Measurements from ENCODE around the gene PLXNB1. TPM values are rescaled to one million over a fixed set of nuclear protein-coding genes. Genes with fewer than 3 reads are reported as not detected.

PLXNB1 gene
- total and polyA plus RNA-seq, 10 of the 15 experiments (the other 5 are each of a cell fraction or from before 2014, with no cell fraction given), result 0.18 to 15.1 (median 5.3) TPM

DNA sequence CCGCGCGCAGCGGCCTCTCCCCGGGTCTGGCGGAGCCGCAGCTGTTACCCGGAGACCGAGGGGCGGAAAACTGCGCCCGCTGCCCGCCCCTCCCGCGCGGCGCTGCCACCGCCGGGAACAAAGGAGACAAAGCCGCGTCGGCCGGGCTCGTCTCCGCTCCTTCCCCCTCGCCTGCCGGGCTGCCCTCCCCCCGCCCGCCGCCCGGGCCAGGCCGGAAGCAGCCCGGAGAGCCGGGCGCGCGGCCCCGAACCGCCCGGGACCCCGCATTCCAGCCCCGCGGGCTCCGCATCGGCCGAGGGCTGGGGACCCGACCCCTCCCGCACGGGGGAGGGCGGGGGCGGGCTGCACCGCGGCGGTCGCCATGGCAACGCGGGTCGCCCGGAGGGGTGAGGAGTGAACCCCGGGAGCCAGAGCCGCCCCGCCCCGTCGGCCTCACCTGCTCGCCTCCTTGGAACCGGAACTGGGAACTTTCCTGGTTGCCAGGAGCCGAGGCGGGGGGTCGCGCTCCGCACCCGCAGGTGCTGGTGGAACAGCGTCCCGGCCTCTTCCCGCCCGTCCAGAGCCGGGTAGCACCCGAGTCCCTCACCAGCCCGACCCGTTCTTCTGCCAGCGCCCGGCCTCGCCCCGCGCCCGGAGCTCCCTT lies 448 bp downstream of the PLXNB1 start:
- peak overlapping the region; percentile 68 for H3K4me3 ChIP-seq
- in situ Hi-C loops (cut with MboI) (no loop called here), intact Hi-C loops (cut with micrococcal nuclease; ENCODE audit: unreplicated experiment) (no loop called here)
- peak overlapping the region; percentile 77 for H2AFZ ChIP-seq (ENCODE audit: control insufficient read depth, low read depth, low read length)
- ChIA-PET CTCF (interaction anchor here (2.0 kb wide), 1 partner anchor 28 kb away, joined by 9 read pairs; no protein-coding TSS in a partner anchor), SMC1A (ENCODE audit: uncharacterized antibody, unreplicated experiment) (interaction anchor here (1.2 kb wide), 1 partner anchor 29 kb away, joined by 4 read pairs; no protein-coding TSS in a partner anchor), POLR2A (no interaction called here), RAD21 (ENCODE audit: unreplicated experiment) (interaction anchor here (0.6 to 1.8 kb wide), 3 partner anchors 11 to 29 kb away, joined by 3 to 6 read pairs (median 3); partner anchors contain the start of genes CCDC51 and TMA7)
- no peaks in the 10 kb centered on the region for H3K27me3 ChIP-seq (replicated peaks in 1 of 2; ENCODE audit: control insufficient read depth in 2 of 2, insufficient read depth in 2 of 2, low read length in 1 of 2)
- H3K9ac ChIP-seq (ENCODE audit: control insufficient read depth, insufficient read depth, low read length), result peak overlapping the region; percentile 60; the same call in 1 of the 2 replicates
- ATAC-seq (peak; percentile 72), DNase-seq (ENCODE audit: low read depth, low spot score) (no peak), FAIRE-seq (no peak)
- peak overlapping the region; percentile 77 for H3K4me2 ChIP-seq (ENCODE audit: control insufficient read depth, insufficient read depth)
- H4K20me1 ChIP-seq (ENCODE audit: control insufficient read depth, insufficient read depth), result no peaks in the 10 kb centered on the region
- H3K4me1 ChIP-seq (ENCODE audit: control insufficient read depth, insufficient read depth, low read length), result peaks cover 24% of the 10 kb centered on the region
- no TSS peak for BruUV-seq (replicated peaks)
- no peak overlapping the region for H3K27ac ChIP-seq (ENCODE audit: control insufficient read depth, insufficient read depth)
- H3K36me3 ChIP-seq (ENCODE audit: control insufficient read depth in 2 of 2, insufficient read depth in 2 of 2, low read length in 1 of 2), result peaks cover 2 to 16% of the 10 kb centered on the region in 2 experiments; a peak in 2 of 4 replicates
- WGBS (ENCODE audit: insufficient coverage, insufficient replicate concordance, low lambda C conversion rate, missing lambda C conversion rate), result 6% methylated on average over 22 of the region's 86 CpGs
- no peaks in the 10 kb centered on the region for H3K9me3 ChIP-seq (replicated peaks; ENCODE audit: control insufficient read depth, insufficient read depth, low read length)
- H3K79me2 ChIP-seq (ENCODE audit: control insufficient read depth, insufficient read depth, low read length), result no peaks in the 10 kb centered on the region
- TF ChIP-seq, protein P1, sequence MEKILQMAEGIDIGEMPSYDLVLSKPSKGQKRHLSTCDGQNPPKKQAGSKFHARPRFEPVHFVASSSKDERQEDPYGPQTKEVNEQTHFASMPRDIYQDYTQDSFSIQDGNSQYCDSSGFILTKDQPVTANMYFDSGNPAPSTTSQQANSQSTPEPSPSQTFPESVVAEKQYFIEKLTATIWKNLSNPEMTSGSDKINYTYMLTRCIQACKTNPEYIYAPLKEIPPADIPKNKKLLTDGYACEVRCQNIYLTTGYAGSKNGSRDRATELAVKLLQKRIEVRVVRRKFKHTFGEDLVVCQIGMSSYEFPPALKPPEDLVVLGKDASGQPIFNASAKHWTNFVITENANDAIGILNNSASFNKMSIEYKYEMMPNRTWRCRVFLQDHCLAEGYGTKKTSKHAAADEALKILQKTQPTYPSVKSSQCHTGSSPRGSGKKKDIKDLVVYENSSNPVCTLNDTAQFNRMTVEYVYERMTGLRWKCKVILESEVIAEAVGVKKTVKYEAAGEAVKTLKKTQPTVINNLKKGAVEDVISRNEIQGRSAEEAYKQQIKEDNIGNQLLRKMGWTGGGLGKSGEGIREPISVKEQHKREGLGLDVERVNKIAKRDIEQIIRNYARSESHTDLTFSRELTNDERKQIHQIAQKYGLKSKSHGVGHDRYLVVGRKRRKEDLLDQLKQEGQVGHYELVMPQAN (conservative IDR thresholded peaks at IDR 0.05), result peak; percentile 62; the same call in 1 of the 2 replicates
- TF ChIP-seq RAD21 (IDR thresholded peaks at IDR 0.05; ENCODE audit: insufficient read depth, low read depth, low read length), result no peak
- TF ChIP-seq, protein P2, sequence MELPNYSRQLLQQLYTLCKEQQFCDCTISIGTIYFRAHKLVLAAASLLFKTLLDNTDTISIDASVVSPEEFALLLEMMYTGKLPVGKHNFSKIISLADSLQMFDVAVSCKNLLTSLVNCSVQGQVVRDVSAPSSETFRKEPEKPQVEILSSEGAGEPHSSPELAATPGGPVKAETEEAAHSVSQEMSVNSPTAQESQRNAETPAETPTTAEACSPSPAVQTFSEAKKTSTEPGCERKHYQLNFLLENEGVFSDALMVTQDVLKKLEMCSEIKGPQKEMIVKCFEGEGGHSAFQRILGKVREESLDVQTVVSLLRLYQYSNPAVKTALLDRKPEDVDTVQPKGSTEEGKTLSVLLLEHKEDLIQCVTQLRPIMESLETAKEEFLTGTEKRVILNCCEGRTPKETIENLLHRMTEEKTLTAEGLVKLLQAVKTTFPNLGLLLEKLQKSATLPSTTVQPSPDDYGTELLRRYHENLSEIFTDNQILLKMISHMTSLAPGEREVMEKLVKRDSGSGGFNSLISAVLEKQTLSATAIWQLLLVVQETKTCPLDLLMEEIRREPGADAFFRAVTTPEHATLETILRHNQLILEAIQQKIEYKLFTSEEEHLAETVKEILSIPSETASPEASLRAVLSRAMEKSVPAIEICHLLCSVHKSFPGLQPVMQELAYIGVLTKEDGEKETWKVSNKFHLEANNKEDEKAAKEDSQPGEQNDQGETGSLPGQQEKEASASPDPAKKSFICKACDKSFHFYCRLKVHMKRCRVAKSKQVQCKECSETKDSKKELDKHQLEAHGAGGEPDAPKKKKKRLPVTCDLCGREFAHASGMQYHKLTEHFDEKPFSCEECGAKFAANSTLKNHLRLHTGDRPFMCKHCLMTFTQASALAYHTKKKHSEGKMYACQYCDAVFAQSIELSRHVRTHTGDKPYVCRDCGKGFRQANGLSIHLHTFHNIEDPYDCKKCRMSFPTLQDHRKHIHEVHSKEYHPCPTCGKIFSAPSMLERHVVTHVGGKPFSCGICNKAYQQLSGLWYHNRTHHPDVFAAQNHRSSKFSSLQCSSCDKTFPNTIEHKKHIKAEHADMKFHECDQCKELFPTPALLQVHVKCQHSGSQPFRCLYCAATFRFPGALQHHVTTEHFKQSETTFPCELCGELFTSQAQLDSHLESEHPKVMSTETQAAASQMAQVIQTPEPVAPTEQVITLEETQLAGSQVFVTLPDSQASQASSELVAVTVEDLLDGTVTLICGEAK (IDR thresholded peaks at IDR 0.05; ENCODE audit: borderline replicate concordance), result no peak
- 0 out of 2 replicates have a peak, but pooled peaks have one; percentile 12 for TF ChIP-seq TCF12 (IDR thresholded peaks at IDR 0.05; ENCODE audit: low read depth, low read length)
- TF ChIP-seq, protein P3, sequence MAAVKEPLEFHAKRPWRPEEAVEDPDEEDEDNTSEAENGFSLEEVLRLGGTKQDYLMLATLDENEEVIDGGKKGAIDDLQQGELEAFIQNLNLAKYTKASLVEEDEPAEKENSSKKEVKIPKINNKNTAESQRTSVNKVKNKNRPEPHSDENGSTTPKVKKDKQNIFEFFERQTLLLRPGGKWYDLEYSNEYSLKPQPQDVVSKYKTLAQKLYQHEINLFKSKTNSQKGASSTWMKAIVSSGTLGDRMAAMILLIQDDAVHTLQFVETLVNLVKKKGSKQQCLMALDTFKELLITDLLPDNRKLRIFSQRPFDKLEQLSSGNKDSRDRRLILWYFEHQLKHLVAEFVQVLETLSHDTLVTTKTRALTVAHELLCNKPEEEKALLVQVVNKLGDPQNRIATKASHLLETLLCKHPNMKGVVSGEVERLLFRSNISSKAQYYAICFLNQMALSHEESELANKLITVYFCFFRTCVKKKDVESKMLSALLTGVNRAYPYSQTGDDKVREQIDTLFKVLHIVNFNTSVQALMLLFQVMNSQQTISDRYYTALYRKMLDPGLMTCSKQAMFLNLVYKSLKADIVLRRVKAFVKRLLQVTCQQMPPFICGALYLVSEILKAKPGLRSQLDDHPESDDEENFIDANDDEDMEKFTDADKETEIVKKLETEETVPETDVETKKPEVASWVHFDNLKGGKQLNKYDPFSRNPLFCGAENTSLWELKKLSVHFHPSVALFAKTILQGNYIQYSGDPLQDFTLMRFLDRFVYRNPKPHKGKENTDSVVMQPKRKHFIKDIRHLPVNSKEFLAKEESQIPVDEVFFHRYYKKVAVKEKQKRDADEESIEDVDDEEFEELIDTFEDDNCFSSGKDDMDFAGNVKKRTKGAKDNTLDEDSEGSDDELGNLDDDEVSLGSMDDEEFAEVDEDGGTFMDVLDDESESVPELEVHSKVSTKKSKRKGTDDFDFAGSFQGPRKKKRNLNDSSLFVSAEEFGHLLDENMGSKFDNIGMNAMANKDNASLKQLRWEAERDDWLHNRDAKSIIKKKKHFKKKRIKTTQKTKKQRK (IDR thresholded peaks at IDR 0.05; ENCODE audit: low read depth, low read length), result no peak
- TF ChIP-seq, protein P4, sequence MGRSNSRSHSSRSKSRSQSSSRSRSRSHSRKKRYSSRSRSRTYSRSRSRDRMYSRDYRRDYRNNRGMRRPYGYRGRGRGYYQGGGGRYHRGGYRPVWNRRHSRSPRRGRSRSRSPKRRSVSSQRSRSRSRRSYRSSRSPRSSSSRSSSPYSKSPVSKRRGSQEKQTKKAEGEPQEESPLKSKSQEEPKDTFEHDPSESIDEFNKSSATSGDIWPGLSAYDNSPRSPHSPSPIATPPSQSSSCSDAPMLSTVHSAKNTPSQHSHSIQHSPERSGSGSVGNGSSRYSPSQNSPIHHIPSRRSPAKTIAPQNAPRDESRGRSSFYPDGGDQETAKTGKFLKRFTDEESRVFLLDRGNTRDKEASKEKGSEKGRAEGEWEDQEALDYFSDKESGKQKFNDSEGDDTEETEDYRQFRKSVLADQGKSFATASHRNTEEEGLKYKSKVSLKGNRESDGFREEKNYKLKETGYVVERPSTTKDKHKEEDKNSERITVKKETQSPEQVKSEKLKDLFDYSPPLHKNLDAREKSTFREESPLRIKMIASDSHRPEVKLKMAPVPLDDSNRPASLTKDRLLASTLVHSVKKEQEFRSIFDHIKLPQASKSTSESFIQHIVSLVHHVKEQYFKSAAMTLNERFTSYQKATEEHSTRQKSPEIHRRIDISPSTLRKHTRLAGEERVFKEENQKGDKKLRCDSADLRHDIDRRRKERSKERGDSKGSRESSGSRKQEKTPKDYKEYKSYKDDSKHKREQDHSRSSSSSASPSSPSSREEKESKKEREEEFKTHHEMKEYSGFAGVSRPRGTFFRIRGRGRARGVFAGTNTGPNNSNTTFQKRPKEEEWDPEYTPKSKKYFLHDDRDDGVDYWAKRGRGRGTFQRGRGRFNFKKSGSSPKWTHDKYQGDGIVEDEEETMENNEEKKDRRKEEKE (IDR thresholded peaks at IDR 0.05), result no peak
- TF ChIP-seq, protein P5, sequence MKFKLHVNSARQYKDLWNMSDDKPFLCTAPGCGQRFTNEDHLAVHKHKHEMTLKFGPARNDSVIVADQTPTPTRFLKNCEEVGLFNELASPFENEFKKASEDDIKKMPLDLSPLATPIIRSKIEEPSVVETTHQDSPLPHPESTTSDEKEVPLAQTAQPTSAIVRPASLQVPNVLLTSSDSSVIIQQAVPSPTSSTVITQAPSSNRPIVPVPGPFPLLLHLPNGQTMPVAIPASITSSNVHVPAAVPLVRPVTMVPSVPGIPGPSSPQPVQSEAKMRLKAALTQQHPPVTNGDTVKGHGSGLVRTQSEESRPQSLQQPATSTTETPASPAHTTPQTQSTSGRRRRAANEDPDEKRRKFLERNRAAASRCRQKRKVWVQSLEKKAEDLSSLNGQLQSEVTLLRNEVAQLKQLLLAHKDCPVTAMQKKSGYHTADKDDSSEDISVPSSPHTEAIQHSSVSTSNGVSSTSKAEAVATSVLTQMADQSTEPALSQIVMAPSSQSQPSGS (IDR thresholded peaks at IDR 0.05; ENCODE audit: low read length), result no peak
